GM19467 (cell line): ENCODE data around the gene ANOS1.
"Not testable (repeated sequence)": the region's sequence is repeated elsewhere in the genome, so short reads cannot be mapped to it uniquely, and the experiment has no call there.

Experiments used
- ATAC-seq: cut with Tn5 transposase; IDR thresholded peaks from one replicate; pipeline ENCODE4 v1.9.1; 2021; ENCODE audit warnings: mild to moderate bottlenecking, moderate library complexity; ENCODE audit not compliant: unreplicated experiment

The ANOS1 gene

GRCh38 chrX:8629871-8630270, 102.1 kb downstream of the ANOS1 start:
- no peak for ATAC-seq

- ATAC-seq: no peak
Measured at GRCh38 chrX:8627796-8628195, 104.1 kb downstream of the ANOS1 start.

GRCh38 chrX:8607326-8607725, 124.6 kb downstream of the ANOS1 start:
- no peak for ATAC-seq

DNA sequence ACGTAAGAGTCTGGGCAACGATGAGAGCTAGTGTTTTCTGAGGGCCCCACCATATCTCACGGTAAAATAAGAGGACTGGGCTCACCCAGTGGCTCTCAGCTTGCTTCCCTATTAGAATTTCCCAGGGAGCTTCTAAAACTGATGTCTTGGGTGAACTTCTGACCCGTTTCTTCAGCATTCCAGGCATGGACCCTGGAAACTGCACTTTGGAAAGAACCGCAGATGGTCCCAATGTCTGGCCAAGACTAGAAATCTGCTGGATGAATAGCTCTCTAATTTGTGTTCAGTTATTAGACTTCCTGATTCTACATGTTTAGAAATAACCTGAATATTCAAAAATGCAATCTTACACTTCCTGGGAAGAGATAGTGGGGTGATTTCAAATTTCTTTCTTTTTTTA, 127.8 kb downstream of the ANOS1 start:
- ATAC-seq: no peak

DNA sequence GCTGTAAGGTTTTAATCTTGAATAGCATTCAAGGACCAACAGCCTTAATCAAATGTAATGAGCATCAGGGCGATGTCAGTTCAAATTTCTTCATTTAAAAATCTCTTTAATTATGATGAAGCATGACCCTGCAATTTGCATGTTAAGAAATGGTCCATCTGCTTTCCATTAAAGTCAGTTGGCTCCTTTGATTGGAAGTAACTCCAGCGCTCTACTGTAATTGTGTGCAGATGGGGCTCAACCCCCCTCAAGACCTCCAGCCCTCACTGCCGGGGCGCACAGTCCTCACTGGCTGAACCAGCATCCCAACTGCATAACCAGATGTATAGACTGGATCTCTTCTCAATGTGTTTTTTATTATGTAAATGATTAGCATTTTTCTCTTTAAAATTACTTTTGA, 140.4 kb downstream of the ANOS1 start:
- no peak for ATAC-seq

DNA sequence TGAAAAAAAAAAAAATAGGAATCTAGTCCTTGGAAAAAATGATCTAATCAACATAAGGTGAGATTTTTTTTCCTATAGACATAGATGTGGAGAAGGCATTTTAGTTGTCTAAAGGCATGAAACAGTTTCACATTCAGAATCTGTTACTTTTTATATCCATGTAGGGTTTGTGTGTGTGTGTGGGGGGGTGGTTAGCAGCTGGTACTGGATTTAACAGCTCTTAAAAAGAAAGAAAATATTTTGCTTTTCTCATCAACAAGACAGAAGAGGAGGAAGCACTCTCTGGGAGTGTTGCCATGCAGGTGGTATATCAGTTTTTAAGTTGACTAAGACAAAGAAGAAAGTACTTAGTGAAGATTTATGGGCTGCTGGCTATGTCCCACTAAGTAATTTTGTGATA, 145.0 kb downstream of the ANOS1 start:
- no peak for ATAC-seq

GRCh38 chrX:8579602-8580001, 152.3 kb downstream of the ANOS1 start:
- ATAC-seq: no peak

- ATAC-seq: no peak
Measured at GRCh38 chrX:8576821-8577220, 155.1 kb downstream of the ANOS1 start.

DNA sequence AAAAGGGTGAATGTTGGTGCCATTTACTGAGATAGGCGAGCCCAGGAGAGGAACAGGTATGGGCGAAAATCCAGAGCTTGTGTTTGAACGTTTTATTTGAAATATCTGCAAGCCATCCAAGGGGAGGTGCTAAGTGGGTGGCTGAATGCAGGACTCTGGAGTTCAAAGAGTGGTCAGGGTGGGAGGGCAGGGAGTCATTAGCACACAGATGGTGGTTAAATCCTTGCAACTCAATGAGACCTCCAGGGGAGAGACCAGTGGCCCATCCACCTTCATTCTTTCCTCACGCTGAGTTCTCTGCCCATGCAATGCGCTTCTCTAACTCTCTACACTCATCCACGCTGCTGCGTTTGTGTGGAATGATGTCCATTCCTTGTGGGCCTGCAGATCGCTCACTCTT, 166.2 kb downstream of the ANOS1 start:
- no peak for ATAC-seq

- ATAC-seq: no peak
Measured at GRCh38 chrX:8548446-8548845, 183.5 kb downstream of the ANOS1 start.

DNA sequence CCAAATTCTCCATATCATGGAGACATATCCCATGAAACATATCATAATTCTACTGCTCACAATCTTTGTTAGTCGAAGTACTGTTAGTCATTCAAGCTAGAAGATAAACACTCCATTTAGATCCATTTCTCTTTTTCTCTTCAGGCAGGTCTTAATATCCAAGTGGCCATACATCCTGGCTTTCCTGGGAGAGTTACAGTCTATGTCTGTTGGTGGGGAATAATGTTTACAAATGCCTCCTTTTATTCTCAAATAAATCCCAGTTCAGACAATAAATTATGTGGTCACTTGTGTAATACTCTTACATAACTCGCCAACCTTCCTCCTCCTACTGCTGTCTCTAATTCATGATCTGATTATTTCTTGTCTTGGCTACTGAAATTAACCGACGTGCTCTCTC, 185.2 kb downstream of the ANOS1 start:
- ATAC-seq: no peak

DNA sequence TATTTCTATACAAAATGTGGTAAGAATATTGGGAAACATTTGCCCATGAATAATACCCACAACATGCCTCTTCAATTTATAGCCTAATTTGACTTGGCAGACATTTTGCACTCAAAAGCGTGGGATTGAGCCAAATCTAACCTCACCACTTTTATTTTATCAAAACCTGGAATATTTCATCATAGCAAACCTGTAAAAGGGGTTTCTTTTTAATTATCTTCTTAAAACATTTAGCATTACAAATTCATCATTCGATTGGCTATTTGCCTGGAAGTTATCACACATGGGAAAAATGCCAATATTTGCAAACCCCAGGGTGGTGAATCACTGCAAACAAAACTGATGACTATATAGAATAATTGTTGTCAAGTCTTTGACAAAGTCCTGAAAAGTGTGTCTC, 211.1 kb downstream of the ANOS1 start:
- no peak for ATAC-seq

DNA sequence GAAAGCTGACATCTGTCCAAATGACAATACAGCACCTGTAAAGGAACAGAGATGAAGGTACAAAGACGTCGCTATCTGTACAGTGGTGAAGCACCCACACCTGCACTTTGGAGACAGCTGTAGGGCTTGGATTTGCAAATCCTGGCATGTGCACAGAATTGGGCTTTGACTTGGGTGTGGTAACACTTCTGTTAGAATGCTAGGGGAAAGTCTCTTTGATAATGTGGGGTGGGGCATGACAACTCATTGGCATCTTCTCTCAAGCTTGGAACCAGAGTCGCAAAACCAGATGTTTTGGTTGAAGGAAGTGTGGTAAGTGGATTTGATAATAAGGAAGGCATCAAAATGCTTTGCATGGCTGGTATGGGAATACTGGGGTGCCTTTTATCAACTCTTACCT, 211.8 kb downstream of the ANOS1 start:
- ATAC-seq: no peak

- no peak for ATAC-seq
Measured at GRCh38 chrX:8504451-8504850, 227.5 kb downstream of the ANOS1 start.

- not testable (repeated sequence) for ATAC-seq
Measured at GRCh38 chrX:8502101-8502500, 229.8 kb downstream of the ANOS1 start.

DNA sequence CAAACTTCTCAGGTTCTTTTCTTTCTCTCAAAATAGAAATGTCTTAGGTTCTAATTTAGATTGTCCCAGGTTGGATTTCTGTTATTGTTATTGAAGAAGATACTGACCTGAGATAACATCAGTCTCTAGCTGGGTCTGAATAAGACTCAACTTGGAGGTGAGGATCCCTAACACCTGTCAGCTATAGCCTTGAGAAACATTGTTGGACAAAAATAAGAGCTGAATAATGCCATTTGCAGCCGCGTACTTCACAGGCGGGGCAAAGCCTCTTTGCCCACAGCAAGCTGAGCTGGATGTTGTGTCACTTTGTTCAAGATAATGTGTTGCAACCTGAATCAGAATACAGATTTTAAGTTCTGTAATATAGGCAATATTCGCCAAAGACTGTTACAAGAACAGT, 231.7 kb downstream of the ANOS1 start:
- no peak for ATAC-seq

DNA sequence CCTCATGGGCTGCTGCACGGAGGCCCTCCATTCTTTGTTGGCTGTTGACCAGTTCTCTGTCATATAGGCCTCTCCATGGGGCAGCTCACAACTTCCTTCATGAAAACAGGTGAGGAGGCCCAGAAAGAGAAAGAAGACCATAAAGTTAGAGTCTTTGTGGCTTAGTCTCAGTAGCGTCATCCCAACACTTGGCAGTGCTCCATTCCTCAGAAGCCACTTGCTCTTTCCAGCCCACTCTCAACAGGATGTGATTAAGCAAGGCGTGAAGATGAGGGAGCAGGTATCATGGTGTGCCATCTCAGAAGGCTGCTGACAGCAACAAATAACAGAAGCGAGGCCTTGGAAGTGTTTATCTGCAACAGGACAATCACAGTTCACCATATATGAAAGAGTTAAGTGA, 236.9 kb downstream of the ANOS1 start:
- not testable (repeated sequence) for ATAC-seq

DNA sequence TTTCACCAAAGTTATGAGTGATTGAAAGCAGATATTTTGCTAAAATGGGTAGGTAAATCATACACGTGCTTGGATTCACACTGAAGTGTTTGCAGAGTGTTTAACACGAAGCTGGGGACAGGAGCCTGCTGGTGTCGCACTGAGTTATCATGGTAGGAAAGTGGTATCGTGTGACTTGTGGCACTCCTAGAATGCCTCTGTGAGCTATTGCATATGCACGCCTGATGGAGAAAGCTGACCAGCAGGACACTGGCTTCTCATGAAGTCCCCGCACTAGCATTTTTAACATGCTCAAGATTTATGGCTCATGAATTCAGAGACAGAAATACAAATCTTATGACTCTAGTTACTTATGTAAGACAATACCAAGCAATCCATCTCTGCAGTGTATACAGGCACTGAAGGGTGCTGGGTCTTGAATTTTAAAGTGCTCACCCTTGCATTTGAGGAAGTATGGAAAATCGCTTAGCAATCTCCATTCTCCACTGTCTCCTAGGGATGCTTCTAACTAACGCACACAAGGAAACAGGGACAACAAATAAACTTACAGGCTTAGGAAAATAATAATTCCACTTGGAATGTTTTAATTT, 247.5 kb downstream of the ANOS1 start:
- no peak for ATAC-seq
